Measurements from ENCODE around the gene GNB5.
A peak's percentile ranks its signal among the peaks of the same experiment; 100 is the strongest.
"Not testable (repeated sequence)": the region's sequence is repeated elsewhere in the genome, so short reads cannot be mapped to it uniquely, and the experiment has no call there.

GNB5 gene

DNA sequence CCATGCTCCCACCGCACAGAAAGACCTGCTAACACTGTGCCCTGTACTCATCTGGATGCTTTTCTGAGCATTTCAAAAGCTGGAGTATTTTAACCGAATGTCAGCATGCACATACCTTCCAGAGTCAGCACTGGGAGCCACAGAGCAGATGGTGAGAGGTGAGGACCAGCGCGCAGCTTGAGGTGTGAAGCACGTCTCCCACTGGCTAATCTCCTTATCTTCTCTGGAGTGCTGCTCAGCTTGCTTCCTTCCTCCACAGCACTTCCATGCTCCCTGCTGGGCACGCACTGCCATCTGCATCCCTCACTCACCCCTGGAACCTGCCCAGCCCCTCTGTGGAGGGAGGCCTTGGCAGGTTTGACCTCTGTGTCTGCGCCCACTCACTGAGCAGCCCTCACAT, at the start of gene GNB5:
Gene GNB5 (minus strand): TSS at position 186 of the 400 bp plus-strand sequence. CDS start 6,716 bp downstream, outside the sequence.
- DNase-seq (ENCODE audit: low read depth in 2 of 2) = no peak

DNA sequence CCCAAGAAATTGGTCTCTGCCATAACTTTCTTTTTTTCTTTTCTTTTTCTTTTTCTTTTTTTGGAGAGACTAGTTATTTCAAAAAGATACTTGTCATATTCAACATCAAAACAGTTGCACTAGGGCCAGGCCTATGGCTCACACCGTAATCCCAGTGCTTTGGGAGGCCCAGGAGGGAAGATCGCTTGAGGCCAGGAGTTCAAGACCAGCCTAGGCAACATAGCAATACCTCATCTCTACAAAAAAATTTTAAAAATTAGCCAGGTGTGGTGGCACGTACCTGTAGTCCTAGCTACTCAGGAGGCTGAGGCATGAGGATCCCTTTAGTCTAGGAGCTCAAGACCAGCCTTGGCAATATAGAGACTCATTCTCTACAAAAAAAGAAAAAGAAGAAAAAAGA, 49.0 kb upstream of the GNB5 start:
- DNase-seq (ENCODE audit: low read depth in 2 of 2) = no peak

- DNase-seq (ENCODE audit: low read depth in 2 of 2) = not testable (repeated sequence)
Observed at GRCh38 chr15:52238989-52239525, 47.9 kb upstream of the GNB5 start.

- DNase-seq (ENCODE audit: low read depth in 2 of 2) = no peak
Observed at GRCh38 chr15:52238149-52238548, 47.0 kb upstream of the GNB5 start.

DNA sequence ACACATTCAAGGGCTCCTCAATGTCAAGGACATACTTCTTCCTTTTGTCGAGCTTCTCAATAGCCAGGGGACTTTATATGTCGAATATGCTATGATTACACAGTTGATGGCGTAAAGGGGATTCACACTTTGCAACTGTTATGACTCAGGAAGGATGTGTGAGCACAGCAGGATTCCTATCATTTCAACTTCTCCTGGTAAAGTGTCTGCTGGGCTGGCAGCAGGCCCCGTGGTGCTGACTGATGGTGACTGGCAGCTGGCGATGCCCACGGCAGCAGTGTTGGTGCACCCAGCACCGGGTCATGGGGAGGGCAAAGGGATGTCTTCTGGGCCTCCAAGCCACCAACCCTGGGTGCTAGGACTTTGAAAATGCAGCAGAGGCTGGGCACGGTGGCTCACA, 44.8 kb upstream of the GNB5 start:
- no peak for DNase-seq (ENCODE audit: low read depth in 2 of 2)

GRCh38 chr15:52234596-52235541, 43.7 kb upstream of the GNB5 start:
- DNase-seq (ENCODE audit: low read depth in 2 of 2) = no peak

DNA sequence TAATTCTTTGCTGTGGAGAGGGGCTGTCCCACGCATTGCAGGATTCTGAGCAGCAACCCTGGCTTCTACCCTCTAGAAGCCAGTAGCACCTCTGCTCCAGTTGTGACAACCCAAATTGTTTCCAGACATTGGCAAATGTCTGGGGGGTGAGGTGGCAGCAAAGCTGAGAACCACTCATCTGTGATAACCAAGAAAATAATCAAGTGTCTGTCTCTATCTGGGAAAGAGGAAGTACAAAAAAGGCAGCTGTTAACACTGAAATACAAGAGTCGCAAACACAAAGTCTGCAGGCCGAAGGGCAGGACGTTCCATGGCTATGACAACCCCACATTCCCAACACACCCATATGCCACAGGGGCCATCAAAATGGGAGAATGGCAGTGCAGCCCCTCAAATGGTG, 42.2 kb upstream of the GNB5 start:
- DNase-seq (ENCODE audit: low read depth in 2 of 2) = no peak

GRCh38 chr15:52232327-52232726, 41.1 kb upstream of the GNB5 start:
- DNase-seq (ENCODE audit: low read depth in 2 of 2) = no peak

DNA sequence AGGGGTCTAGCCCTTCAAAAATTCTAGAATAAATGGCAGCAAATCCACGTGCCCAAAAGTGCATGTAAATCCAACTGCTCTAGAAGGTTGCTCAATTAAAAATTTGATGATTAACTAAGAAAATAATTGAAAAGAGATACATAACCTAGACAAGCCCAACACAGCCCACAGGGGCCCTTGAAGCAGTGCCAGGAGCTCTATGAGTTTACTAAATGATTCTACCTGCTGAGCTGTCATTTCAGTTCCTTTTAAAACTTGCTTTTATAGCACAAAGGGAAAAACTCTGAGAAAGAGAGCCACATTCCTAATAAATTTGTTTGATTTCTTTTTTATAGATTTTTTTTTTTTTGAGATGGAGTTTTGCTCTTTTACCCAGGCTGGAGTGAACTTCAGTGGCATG, 38.9 kb upstream of the GNB5 start:
- DNase-seq (ENCODE audit: low read depth in 2 of 2) = no peak

DNA sequence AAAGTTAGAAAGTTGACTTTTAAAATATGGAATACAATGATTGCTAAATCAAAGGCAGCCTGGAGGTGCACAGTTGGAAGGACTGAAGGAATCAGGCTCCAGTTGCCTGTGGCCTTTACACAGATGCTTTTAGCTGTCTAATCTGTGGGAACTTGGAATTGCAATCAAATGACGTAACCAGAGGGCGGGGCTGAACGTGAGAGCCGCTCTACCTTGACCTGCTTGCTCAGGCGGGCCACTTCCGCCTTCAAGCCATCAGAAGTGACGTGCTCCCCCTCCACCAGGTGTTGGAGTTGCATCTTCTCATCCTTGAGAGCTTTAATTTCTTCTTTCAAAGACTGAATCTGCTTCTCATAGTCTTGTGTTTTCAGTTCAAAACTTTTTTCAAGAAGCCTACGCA, 37.7 kb upstream of the GNB5 start:
- DNase-seq (ENCODE audit: low read depth in 2 of 2) = no peak

DNA sequence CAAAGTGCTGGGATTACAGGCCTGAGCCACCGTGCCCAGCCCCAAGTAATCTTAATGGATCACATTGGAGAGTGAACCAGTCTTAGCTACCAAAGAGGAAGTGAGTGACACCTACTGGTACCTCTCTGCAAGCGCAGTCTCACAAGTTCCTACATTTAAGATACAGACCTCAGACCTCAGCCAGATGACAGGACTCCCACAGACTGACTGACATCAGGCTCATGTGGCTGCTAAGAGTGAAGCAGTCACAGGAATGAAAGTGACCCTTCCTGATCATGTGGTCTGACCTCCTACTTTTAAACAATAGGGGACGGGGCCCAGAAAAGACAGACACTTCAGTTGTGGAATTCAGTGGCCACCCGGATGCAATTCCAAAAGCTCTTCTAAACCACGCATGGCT, 36.3 kb upstream of the GNB5 start:
- peak; percentile 23 to 59 for DNase-seq (ENCODE audit: low read depth in 2 of 2)

DNA sequence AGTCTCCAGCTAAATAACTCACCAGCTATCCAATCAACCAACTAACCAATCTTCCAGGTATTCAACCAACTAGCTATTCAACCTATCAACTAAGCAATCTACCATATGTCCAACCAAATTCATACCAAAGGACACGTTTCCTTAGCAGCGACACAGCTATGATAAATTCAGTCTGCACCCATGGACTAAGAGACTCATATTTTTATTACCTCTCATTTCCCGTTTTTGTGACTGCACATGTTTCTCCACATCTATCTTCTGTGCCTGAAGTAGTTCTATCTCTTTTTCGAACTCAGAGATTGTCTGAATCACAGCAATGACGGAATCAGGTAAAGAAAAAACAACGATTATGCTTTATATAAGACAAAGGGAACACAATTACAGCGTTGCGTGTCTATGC, 34.0 kb upstream of the GNB5 start:
- no peak for DNase-seq (ENCODE audit: low read depth in 2 of 2)

DNA sequence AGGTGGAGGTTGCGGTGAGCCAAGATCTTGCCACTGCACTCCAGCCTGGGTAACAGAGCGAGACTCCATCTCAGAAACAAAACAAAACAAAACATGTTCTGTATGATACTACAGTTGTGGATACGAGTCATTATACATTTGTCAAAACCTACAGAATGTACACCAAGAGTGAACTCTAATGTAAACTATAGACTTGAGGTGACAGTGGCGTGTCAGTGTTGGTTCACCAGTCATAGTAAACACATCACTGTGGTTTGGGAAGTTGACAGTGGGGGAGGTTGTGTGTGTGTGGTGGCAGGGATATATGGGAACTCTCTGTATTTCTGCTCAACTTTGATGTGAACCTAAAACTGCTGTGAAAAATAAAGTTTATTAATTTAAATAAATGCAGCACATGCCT, 33.0 kb upstream of the GNB5 start:
- DNase-seq (ENCODE audit: low read depth in 2 of 2) = no peak

- no peak for DNase-seq (ENCODE audit: low read depth in 2 of 2)
Observed at GRCh38 chr15:52221730-52222129, 30.5 kb upstream of the GNB5 start.

- DNase-seq (ENCODE audit: low read depth in 2 of 2) = no peak
Observed at GRCh38 chr15:52220937-52221660, 29.9 kb upstream of the GNB5 start.

DNA sequence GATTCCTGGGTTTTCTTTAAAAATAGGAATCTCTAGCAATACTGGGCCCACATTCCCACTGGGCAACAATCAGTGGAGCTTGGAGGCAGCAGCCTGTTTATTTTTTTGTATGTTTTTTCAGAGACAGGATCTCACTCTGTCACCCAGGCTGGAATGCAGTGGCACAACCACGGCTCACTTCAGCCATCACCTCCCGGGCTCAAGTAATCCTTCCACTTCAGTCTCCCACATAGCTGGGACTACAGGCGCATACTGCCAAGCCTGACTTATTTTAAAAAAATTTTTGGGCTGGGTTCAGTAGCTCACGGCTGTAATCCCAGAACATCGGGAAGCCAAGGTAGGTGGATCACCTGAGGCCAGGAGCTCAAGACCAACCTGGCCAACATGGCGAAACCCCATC, 29.1 kb upstream of the GNB5 start:
- no peak for DNase-seq (ENCODE audit: low read depth in 2 of 2)

DNA sequence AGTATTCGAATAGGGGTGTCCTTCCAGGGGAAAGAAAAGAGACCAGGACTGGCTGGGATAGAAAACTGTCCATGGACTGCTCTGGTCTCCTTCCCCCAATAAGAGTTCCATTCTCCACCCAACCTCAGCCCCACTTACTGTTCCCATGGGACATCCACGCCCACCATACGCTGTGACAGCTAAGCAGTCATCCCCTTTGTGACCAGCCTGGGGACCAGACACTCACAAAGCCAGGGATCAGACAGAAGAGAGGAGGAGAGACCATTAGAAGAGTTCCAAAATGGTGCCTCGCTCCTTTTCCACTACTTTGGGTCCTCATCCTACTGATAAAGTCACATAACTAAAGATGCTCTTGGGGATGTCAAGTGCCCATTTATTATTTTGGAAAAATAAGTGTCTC, 27.6 kb upstream of the GNB5 start:
- no peak for DNase-seq (ENCODE audit: low read depth in 2 of 2)

DNA sequence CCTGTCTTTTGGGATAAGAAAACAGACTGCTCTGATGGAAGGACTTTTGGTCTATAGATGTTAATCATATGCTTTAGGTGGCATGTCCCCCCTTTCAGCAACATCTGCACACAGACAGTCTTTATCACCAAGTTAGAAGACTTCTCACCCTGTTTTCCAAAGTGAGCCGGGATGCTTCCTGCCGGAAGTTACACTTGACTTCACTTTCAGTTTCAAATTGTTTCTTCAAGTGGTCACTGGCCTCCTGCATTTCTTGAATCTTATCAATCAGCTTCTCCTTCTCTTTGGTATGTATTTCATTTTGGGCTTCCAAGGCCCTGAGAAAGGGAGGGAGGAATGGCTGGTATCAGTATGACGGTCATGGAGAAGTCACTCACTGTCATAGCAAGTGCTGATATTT, 27.2 kb upstream of the GNB5 start:
- DNase-seq (ENCODE audit: low read depth in 2 of 2) = no peak

GRCh38 chr15:52217186-52217585, 26.0 kb upstream of the GNB5 start:
- DNase-seq (ENCODE audit: low read depth in 2 of 2) = no peak

DNA sequence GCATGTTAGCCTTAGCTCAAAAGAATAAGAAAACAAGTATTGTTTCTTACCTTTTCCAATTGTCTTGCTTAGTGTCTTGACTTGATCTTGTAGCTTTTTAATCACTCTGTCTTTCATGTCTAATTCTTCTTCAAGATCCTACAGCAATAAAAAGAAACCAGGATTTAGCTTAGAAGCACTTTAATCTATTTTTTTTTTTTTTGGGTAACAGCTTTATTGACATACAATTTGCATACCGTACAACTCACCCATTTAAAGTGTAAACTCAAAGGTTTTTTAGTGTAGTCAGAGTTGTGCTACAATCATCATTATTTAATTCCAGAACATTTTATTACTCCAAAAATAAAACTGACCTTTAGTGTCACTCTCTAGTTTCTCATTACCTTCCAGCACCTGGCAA, 23.4 kb upstream of the GNB5 start:
- DNase-seq (ENCODE audit: low read depth in 2 of 2) = no peak

GRCh38 chr15:52213206-52213605, 22.0 kb upstream of the GNB5 start:
- DNase-seq (ENCODE audit: low read depth in 2 of 2) = no peak

GRCh38 chr15:52208306-52208946, 17.2 kb upstream of the GNB5 start:
- DNase-seq (ENCODE audit: low read depth in 2 of 2) = peak; percentile 38 to 43

All from activated CD8-positive, alpha-beta memory T cell treated with anti-CD3 and anti-CD28 coated beads for 4 hours (primary cell).